Body of pancreas (tissue), 4 donors: ENCODE measurements around the gene CCDC138.

Source experiments
- POLR2A ChIP-seq, 3 donors: fragments of 450-650 bp; IDR thresholded peaks; one replicate each; pipeline ENCODE4 v1.6.1; 2016; ENCODE audit warnings: antibody characterized with exemption in 3 of 3, mild to moderate bottlenecking in 2 of 3
- TF ChIP-seq, protein P1 (sequence below), 7 experiments: fragments of 450-650 bp in 4 of 7; fragments of 200-600 bp in 3 of 7; sonication (generic) in 3 of 7; IDR thresholded peaks; one replicate each; pipeline ENCODE4 v1.5.1; 2016 to 2019; ENCODE audit warnings: antibody characterized with exemption in 7 of 7

GRCh38 chr2:108853421-108853820 is 66.8 kb downstream of the CCDC138 start:
- TF ChIP-seq, protein P1, sequence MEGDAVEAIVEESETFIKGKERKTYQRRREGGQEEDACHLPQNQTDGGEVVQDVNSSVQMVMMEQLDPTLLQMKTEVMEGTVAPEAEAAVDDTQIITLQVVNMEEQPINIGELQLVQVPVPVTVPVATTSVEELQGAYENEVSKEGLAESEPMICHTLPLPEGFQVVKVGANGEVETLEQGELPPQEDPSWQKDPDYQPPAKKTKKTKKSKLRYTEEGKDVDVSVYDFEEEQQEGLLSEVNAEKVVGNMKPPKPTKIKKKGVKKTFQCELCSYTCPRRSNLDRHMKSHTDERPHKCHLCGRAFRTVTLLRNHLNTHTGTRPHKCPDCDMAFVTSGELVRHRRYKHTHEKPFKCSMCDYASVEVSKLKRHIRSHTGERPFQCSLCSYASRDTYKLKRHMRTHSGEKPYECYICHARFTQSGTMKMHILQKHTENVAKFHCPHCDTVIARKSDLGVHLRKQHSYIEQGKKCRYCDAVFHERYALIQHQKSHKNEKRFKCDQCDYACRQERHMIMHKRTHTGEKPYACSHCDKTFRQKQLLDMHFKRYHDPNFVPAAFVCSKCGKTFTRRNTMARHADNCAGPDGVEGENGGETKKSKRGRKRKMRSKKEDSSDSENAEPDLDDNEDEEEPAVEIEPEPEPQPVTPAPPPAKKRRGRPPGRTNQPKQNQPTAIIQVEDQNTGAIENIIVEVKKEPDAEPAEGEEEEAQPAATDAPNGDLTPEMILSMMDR (IDR thresholded peaks at IDR 0.05): no peak
- no peak for TF ChIP-seq POLR2A (IDR thresholded peaks at IDR 0.05)
